HG02642 (cell line): ENCODE measurements around the gene NR3C2.

Source experiments
- ATAC-seq: cut with Tn5 transposase; IDR thresholded peaks from one replicate; pipeline ENCODE4 v1.9.1; 2021; ENCODE audit warnings: mild to moderate bottlenecking; ENCODE audit not compliant: unreplicated experiment, poor library complexity

Gene NR3C2

GRCh38 chr4:148441986-148442831 is at the start of gene NR3C2:
TSS of gene NR3C2 (minus strand) at chr4:148442414.
- ATAC-seq, result peak; percentile 97

GRCh38 chr4:148487181-148487580 is 45.0 kb upstream of the NR3C2 start:
- no peak for ATAC-seq

GRCh38 chr4:148481636-148482035 is 39.4 kb upstream of the NR3C2 start:
- ATAC-seq, result no peak

- no peak for ATAC-seq
These were observed 35.1 kb upstream of the NR3C2 start for GRCh38 chr4:148477276-148477675.

GRCh38 chr4:148469938-148470337 is 27.7 kb upstream of the NR3C2 start:
- ATAC-seq, result no peak

- no peak for ATAC-seq
These were observed 12.6 kb upstream of the NR3C2 start for GRCh38 chr4:148454835-148455234.

- ATAC-seq, result no peak
These were observed 11.6 kb upstream of the NR3C2 start for GRCh38 chr4:148453833-148454232.

- no peak for ATAC-seq
These were observed 10.8 kb upstream of the NR3C2 start for GRCh38 chr4:148452970-148453369.

- no peak for ATAC-seq
These were observed 7.7 kb upstream of the NR3C2 start for GRCh38 chr4:148449921-148450320.

- no peak for ATAC-seq
These were observed 5.9 kb upstream of the NR3C2 start for GRCh38 chr4:148448141-148448540.

GRCh38 chr4:148447681-148448080 is 5.5 kb upstream of the NR3C2 start:
- ATAC-seq, result no peak

GRCh38 chr4:148445860-148446330 is 3.7 kb upstream of the NR3C2 start:
- ATAC-seq, result no peak

GRCh38 chr4:148445071-148445859 is 3.1 kb upstream of the NR3C2 start:
- ATAC-seq, result peak; percentile 15

- ATAC-seq, result no peak
These were observed 2.3 kb upstream of the NR3C2 start for GRCh38 chr4:148444296-148445070.

GRCh38 chr4:148443512-148444295 is 1.5 kb upstream of the NR3C2 start:
- ATAC-seq, result no peak

GRCh38 chr4:148442832-148443511 is 758 bp upstream of the NR3C2 start:
- ATAC-seq, result peak; percentile 4

- ATAC-seq, result no peak
These were observed 609 bp downstream of the NR3C2 start for GRCh38 chr4:148441624-148441985.

- no peak for ATAC-seq
These were observed 4.2 kb downstream of the NR3C2 start for GRCh38 chr4:148438047-148438446.

- ATAC-seq, result no peak
These were observed 4.8 kb downstream of the NR3C2 start for GRCh38 chr4:148437439-148437838.
